Liver (tissue), 9 donors: ENCODE data around the gene DDX1. TPM values are rescaled to one million over a fixed set of nuclear protein-coding genes. Genes with fewer than 3 reads are reported as not detected.

Experiments used
- DNase-seq: peaks from one replicate; pipeline ENCODE4 v3.0.0-alpha.2; 2017; ENCODE audit warnings: low spot score
- H3K27ac ChIP-seq, 2 donors: one replicate each; pipeline ENCODE4 v1.7.0; 2013; ENCODE audit warnings: inconsistent platforms in 2 of 2, low read length in 2 of 2, control low read depth in 1 of 2, low read depth in 1 of 2, mild to moderate bottlenecking in 1 of 2
- H3K27me3 ChIP-seq, 4 donors: one replicate each; pipeline versions ENCODE4 v1.6.1 to v1.7.0; 2013; ENCODE audit warnings: low read length in 3 of 4, inconsistent platforms in 1 of 4, mild to moderate bottlenecking in 1 of 4, moderate library complexity in 1 of 4; ENCODE audit not compliant: control insufficient read depth in 4 of 4, insufficient read depth in 4 of 4
- H3K36me3 ChIP-seq, 4 donors: one replicate each; pipeline versions ENCODE4 v1.6.1 to v1.7.0; 2013; ENCODE audit warnings: low read length in 3 of 4, mild to moderate bottlenecking in 3 of 4, low read depth in 1 of 4, moderate library complexity in 1 of 4; ENCODE audit not compliant: control insufficient read depth in 4 of 4, insufficient read depth in 3 of 4
- H3K4me1 ChIP-seq, 4 donors: one replicate each; pipeline versions ENCODE4 v1.6.1 to v1.7.0; 2013; ENCODE audit warnings: low read length in 3 of 4, mild to moderate bottlenecking in 3 of 4, moderate library complexity in 1 of 4; ENCODE audit not compliant: control insufficient read depth in 4 of 4, insufficient read depth in 4 of 4
- H3K4me3 ChIP-seq, 3 donors: one replicate each; pipeline versions ENCODE4 v1.6.1 to v1.7.0; 2013; ENCODE audit warnings: low read length in 3 of 3, control low read depth in 1 of 3, low read depth in 1 of 3, mild to moderate bottlenecking in 1 of 3
- H3K9ac ChIP-seq, 2 donors: one replicate each; pipeline ENCODE4 v1.7.0; 2013; ENCODE audit warnings: low read length in 2 of 2, mild to moderate bottlenecking in 2 of 2, moderate library complexity in 2 of 2, control low read depth in 1 of 2, low read depth in 1 of 2
- H3K9me3 ChIP-seq, 4 donors: one replicate each; pipeline versions ENCODE4 v1.6.1 to v1.7.0; 2013; ENCODE audit warnings: low read length in 3 of 4; ENCODE audit not compliant: control insufficient read depth in 4 of 4
- EGR1 ChIP-seq, 2 donors: IDR thresholded peaks; 2 replicates each; pipeline ENCODE4 v1.6.1; 2016 to 2018; ENCODE audit warnings: antibody characterized with exemption in 2 of 2, low read depth in 2 of 2
- FOXA1 ChIP-seq: IDR thresholded peaks from 2 replicates; pipeline ENCODE4 v1.6.1; 2016; ENCODE audit warnings: antibody characterized with exemption
- HNF4A ChIP-seq, 2 donors: conservative IDR thresholded peaks; 2 replicates each; pipeline ENCODE4 v1.6.1; 2016; ENCODE audit warnings: antibody characterized with exemption in 2 of 2, mild to moderate bottlenecking in 2 of 2
- HNF4G ChIP-seq: IDR thresholded peaks from 2 replicates; pipeline ENCODE4 v1.6.1; 2016; ENCODE audit warnings: antibody characterized with exemption
- JUND ChIP-seq, 2 donors: IDR thresholded peaks; 2 replicates each; pipeline ENCODE4 v1.6.1; 2016; ENCODE audit warnings: antibody characterized with exemption in 2 of 2
- NR2F2 ChIP-seq: IDR thresholded peaks from 2 replicates; pipeline ENCODE4 v1.6.1; 2016; ENCODE audit warnings: antibody characterized with exemption
- RAD21 ChIP-seq, 2 donors: IDR thresholded peaks; 2 replicates each; pipeline ENCODE4 v1.6.1; 2016; ENCODE audit warnings: antibody characterized with exemption in 2 of 2, mild to moderate bottlenecking in 2 of 2
- REST ChIP-seq: IDR thresholded peaks from 2 replicates; pipeline ENCODE4 v1.6.1; 2016; ENCODE audit warnings: antibody characterized with exemption, mild to moderate bottlenecking
- RXRA ChIP-seq, 2 donors: IDR thresholded peaks; 2 replicates each; pipeline ENCODE4 v1.6.1; 2017 to 2018; ENCODE audit warnings: antibody characterized with exemption in 2 of 2, mild to moderate bottlenecking in 1 of 2
- SP1 ChIP-seq: IDR thresholded peaks from 2 replicates; pipeline ENCODE4 v1.6.1; 2018; ENCODE audit warnings: antibody characterized with exemption, mild to moderate bottlenecking
- TAF1 ChIP-seq: conservative IDR thresholded peaks from 2 replicates; pipeline ENCODE4 v1.6.1; 2016; ENCODE audit warnings: antibody characterized with exemption, mild to moderate bottlenecking
- ZBTB33 ChIP-seq: IDR thresholded peaks from 2 replicates; pipeline ENCODE4 v1.6.1; 2016; ENCODE audit warnings: antibody characterized with exemption
- WGBS: extraction: QIAGEN DNeasy Blood & Tissue Kit; methylation state at CpG from one replicate; pipeline ENCODE4 v1.1.7; 2013; 5-methylcytosine and 5-hydroxymethylcytosine counted together
- polyA plus RNA-seq, 2 donors: library from polyadenylated mRNA; stranded (reverse) in 1 of 2; unstranded in 1 of 2; fragments of 200-250 nt in 1 of 2; fragments of >200 nt in 1 of 2; fragmentation: Nextera tagmentation in 1 of 2; extraction: Ambion mirVana in 1 of 2; gene quantifications; one replicate each; pipeline versions ENCODE4 v1.2.1 to v1.2.3, GENCODE V29; 2013 to 2015
- total RNA-seq, 2 donors: library from RNA; depleted of rRNA; stranded (reverse); fragments of >200 nt; gene quantifications; one replicate each; pipeline ENCODE4 v1.2.3, GENCODE V29; 2014
- donor health status: healthy.
- donor health status: healthy.
- donor health status: healthy.
- donor health status: healthy.
- donor health status: healthy.

The DDX1 gene
- total and polyA plus RNA-seq, 4 donors = 31.7 to 43.9 (median 38.8) TPM

- no peak for TF ChIP-seq ZBTB33
- TF ChIP-seq RXRA (IDR thresholded peaks at IDR 0.05) = no peak
These were observed 47.1 kb downstream of the DDX1 start (continued) for GRCh38 chr2:15638720-15639119.

GRCh38 chr2:15639323-15640251 is 47.9 kb downstream of the DDX1 start:
- H3K9me3 ChIP-seq = no peaks in the 10 kb centered on the region
- peaks cover 0 to 3% (median 2%) of the 10 kb centered on the region in 4 donors for H3K4me1 ChIP-seq
- no peaks in the 10 kb centered on the region for H3K27me3 ChIP-seq
- DNase-seq = no peak
- WGBS = 96% methylated on average over 12 of the region's 12 CpGs
- H3K4me3 ChIP-seq = no peak overlapping the region
- H3K9ac ChIP-seq = no peak overlapping the region
- TF ChIP-seq NR2F2 = no peak
- no peak for TF ChIP-seq RAD21 (IDR thresholded peaks at IDR 0.05)
- TF ChIP-seq JUND (IDR thresholded peaks at IDR 0.05) = no peak
- no peak for TF ChIP-seq FOXA1
- no peak for TF ChIP-seq RXRA (IDR thresholded peaks at IDR 0.05)
- no peak for TF ChIP-seq HNF4G
- no peak for TF ChIP-seq EGR1 (IDR thresholded peaks at IDR 0.05; ENCODE audit: low read depth in 2 of 2)
- TF ChIP-seq HNF4A (conservative IDR thresholded peaks at IDR 0.05) = no peak
- TF ChIP-seq TAF1 = no peak
- no peak for TF ChIP-seq SP1
- no peak for TF ChIP-seq REST
- H3K36me3 ChIP-seq = peaks cover 0 to 5% (median under 1%) of the 10 kb centered on the region in 4 donors
- no peak overlapping the region for H3K27ac ChIP-seq

- WGBS = 67% methylated on average over 6 of the region's 6 CpGs
- Histone ChIP-seq H3K4me3 (no peak overlapping the region), H3K4me1 (peaks cover 0 to 3% (median 2%) of the 10 kb centered on the region in 4 donors), H3K27ac (no peak overlapping the region), H3K9ac (no peak overlapping the region), H3K9me3 (no peaks in the 10 kb centered on the region), H3K27me3 (no peaks in the 10 kb centered on the region), H3K36me3 (no peaks in the 10 kb centered on the region)
- TF ChIP-seq JUND (IDR thresholded peaks at IDR 0.05) = peak in 1 of 2 donors; percentile 16
- no peak for TF ChIP-seq HNF4G
- TF ChIP-seq RAD21 (IDR thresholded peaks at IDR 0.05) = peak in 1 of 2 donors; percentile 4
- no peak for DNase-seq
These were observed 48.6 kb downstream of the DDX1 start for GRCh38 chr2:15640261-15640711.
